ENCODE data around the gene CMKLR1. TPM values are rescaled to one million over a fixed set of nuclear protein-coding genes. Genes with fewer than 3 reads are reported as not detected.

The CMKLR1 gene
- total and polyA plus RNA-seq, 9 donors: 2.9 to 6.2 (median 4.2) TPM

DNA sequence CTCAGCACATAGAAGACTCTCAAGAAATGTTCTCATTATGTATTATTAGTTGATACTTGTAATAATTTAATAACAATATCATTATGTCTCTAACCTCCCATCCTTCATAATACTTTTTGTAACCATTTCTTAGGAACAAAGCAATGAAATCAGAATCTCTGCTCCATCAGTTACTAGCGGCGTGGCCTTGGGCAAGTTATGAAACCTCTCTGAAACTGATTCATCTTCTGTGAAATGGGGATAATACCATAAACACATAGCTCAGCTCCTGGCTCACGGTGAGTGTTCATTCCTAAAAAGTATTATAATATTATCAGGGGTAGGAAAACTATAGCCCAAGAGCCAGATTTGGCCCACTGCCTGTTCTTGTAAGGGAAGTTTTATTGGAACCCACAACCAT, 11.4 kb upstream of the CMKLR1 start:
- H3K4me1 ChIP-seq (ENCODE audit: control insufficient read depth, insufficient read depth, low read length): peaks cover 2% of the 10 kb centered on the region
- no peak overlapping the region for H3K27ac ChIP-seq (ENCODE audit: low read length)
- H3K27me3 ChIP-seq (ENCODE audit: control insufficient read depth, insufficient read depth, low read length): no peaks in the 10 kb centered on the region
- WGBS (ENCODE audit: insufficient coverage): no CpG with 5 or more reads among the region's 3 CpGs
- no peak for DNase-seq
- H3K9me3 ChIP-seq (replicated peaks; ENCODE audit: control insufficient read depth, low read depth, low read length): no peaks in the 10 kb centered on the region
- H3K36me3 ChIP-seq (ENCODE audit: control insufficient read depth, insufficient read depth, low read length): no peaks in the 10 kb centered on the region
- H3K4me3 ChIP-seq (ENCODE audit: low read length): no peak overlapping the region

DNA sequence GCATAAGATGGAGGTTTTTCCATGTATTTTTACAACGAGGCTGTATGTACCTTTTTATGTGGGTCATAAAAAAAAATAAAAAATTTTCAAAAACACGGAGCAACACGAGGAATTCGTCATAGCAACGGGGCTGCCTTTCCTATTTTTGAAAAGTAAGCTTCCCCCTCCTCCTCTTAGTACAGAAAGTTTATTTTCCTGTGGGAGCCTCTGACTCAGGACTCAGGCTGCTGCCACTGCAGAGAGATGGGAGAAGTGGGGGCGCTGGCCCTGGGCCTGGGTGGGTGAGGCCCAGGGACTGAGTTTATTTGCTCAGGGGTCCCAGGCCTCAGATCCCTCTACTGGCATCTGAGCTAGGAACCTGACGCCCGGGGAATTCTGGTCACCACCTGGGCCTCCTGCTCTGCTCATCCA, 10.2 kb upstream of the CMKLR1 start:
- no CpG with 5 or more reads among the region's 8 CpGs for WGBS (ENCODE audit: insufficient coverage)
- peak; percentile 82 for DNase-seq

DNA sequence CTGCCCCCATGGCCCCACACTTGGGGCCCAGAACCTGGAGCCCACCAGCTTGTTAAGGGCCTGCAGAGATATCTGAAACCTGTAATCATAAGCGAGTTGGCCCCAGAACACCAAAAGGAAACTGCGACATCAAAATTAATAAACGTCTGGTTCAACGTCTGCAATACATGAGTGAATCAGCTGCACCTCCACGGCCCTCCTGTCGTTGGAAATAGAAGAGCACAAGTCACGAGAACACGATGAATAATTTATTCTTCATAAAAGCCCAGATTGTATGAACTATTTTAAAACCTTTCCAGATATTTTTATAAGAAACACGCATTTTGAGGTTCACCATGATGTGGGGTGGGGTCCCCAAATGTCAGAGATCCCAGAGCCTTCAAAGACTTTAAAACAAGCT, 9.7 kb upstream of the CMKLR1 start:
- no peaks in the 10 kb centered on the region for H3K9me3 ChIP-seq (replicated peaks; ENCODE audit: control insufficient read depth, low read depth, low read length)
- DNase-seq: no peak
- H3K4me1 ChIP-seq (ENCODE audit: control insufficient read depth, insufficient read depth, low read length): peaks cover 2% of the 10 kb centered on the region
- no peak overlapping the region for H3K27ac ChIP-seq (ENCODE audit: low read length)
- no peak overlapping the region for H3K4me3 ChIP-seq (ENCODE audit: low read length)
- no peaks in the 10 kb centered on the region for H3K27me3 ChIP-seq (ENCODE audit: control insufficient read depth, insufficient read depth, low read length)
- H3K36me3 ChIP-seq (ENCODE audit: control insufficient read depth, insufficient read depth, low read length): no peaks in the 10 kb centered on the region
- 43% methylated on average over 1 of the region's 9 CpGs for WGBS (ENCODE audit: insufficient coverage)

More for the DNA sequence above, 10.2 kb upstream of the CMKLR1 start:
- Histone ChIP-seq H3K9me3 (replicated peaks; ENCODE audit: control insufficient read depth, low read depth, low read length) (no peaks in the 10 kb centered on the region), H3K4me1 (ENCODE audit: control insufficient read depth, insufficient read depth, low read length) (peaks cover 2% of the 10 kb centered on the region), H3K4me3 (ENCODE audit: low read length) (no peak overlapping the region), H3K36me3 (ENCODE audit: control insufficient read depth, insufficient read depth, low read length) (no peaks in the 10 kb centered on the region), H3K27ac (ENCODE audit: low read length) (no peak overlapping the region), H3K27me3 (ENCODE audit: control insufficient read depth, insufficient read depth, low read length) (no peaks in the 10 kb centered on the region)

DNA sequence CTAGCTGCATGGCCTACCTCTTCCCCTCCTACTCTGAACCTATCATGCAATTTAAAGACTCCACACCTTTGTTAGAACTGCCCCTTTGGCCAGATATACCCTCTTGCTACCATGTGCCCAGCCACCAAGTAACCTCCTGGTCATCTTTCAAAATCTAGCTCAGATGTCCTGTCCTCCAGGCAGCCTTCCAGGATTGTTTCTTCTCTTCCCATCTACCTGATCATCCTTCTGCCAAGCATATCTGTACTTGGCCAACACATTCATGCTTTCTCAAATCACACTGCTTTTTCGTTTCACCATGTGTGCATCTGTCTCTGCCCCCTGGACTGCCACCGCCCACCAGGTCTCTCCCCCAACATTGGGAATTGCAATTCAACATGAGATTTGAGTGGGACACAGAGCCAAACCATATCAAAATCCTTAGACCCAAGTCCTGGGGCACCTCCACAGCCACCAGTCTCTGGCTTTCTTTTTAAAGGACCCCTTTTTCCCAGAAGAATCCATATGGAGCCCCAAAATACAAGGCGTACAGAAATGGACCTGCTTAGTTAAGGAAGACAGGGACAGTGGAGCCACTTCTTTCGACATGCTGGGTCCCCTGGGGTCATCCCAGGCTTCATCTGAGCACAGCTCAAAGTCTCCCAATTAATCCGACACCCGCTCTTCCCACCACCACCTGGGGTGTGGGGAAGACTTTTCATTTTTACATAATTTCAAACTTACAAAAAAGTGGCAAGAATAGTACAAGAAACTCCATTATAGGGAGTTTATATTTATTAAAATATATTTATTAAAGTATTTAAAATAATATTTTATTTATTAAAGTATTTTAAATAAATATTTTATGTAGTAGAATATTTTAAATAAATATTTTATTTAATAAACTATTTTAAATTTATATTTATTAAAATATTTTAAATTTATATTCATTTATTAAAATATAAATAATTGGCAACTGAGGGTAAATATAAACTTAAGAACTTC, 7.9 kb upstream of the CMKLR1 start:
- H3K9me3 ChIP-seq (replicated peaks; ENCODE audit: control insufficient read depth, low read depth, low read length): no peaks in the 10 kb centered on the region
- 76% methylated on average over 4 of the region's 6 CpGs for WGBS (ENCODE audit: insufficient coverage)
- H3K27me3 ChIP-seq (ENCODE audit: control insufficient read depth, insufficient read depth, low read length): peaks cover 3% of the 10 kb centered on the region
- H3K36me3 ChIP-seq (ENCODE audit: control insufficient read depth, insufficient read depth, low read length): no peaks in the 10 kb centered on the region
- peaks cover 2% of the 10 kb centered on the region for H3K4me1 ChIP-seq (ENCODE audit: control insufficient read depth, insufficient read depth, low read length)
- DNase-seq: no peak
- no peak overlapping the region for H3K27ac ChIP-seq (ENCODE audit: low read length)
- H3K4me3 ChIP-seq (ENCODE audit: low read length): no peak overlapping the region

DNA sequence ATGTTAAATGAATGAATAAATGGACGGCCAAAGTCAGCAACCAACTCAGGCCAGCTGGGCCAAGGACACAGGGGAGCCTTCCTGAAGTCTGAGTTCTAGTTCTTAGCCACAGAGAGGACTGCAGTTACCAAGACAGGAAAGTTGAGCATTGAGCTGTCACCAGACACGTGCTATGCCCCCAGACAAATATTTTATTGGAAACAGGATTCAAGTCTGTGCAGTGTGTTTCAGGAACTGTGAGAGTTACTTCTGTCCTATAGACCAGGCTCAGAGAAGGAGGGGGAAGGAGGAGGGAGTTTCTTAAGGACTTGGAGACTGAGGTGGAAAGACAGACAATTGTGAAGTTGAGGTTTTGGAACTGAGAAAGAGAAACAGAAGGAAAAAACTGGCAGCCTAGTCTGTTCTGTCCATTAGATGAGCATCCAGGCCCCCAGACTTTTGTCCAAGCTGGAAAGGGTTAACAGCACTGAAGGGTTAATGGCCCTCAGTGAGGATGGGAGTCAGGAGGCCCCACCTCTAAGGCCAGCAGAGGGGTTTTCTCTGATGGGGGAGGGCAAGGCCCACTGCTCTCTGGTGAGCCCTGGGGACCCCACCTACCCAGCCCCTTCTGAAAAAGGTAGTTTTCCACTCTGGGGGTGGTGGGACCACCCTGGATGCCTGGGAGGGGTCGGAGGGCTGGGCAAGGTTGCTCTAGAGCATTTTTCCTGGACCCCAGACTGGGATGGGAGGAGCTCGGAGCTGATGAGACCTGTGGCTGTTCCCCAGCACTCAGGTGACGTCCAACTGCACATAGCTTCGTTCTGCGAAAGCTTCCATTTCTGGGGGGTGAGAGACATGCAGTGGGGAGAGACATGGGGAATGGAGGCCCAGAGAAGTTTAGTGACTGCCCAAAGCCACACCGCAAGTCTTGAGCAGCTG, 6.9 kb upstream of the CMKLR1 start:
- 51% methylated on average over 4 of the region's 8 CpGs for WGBS (ENCODE audit: insufficient coverage)
- Histone ChIP-seq H3K27me3 (ENCODE audit: control insufficient read depth, insufficient read depth, low read length) (peaks cover 3% of the 10 kb centered on the region), H3K4me3 (ENCODE audit: low read length) (no peak overlapping the region), H3K36me3 (ENCODE audit: control insufficient read depth, insufficient read depth, low read length) (no peaks in the 10 kb centered on the region), H3K4me1 (ENCODE audit: control insufficient read depth, insufficient read depth, low read length) (peaks cover 2% of the 10 kb centered on the region), H3K27ac (ENCODE audit: low read length) (no peak overlapping the region), H3K9me3 (replicated peaks; ENCODE audit: control insufficient read depth, low read depth, low read length) (no peaks in the 10 kb centered on the region)
- DNase-seq: no peak

DNA sequence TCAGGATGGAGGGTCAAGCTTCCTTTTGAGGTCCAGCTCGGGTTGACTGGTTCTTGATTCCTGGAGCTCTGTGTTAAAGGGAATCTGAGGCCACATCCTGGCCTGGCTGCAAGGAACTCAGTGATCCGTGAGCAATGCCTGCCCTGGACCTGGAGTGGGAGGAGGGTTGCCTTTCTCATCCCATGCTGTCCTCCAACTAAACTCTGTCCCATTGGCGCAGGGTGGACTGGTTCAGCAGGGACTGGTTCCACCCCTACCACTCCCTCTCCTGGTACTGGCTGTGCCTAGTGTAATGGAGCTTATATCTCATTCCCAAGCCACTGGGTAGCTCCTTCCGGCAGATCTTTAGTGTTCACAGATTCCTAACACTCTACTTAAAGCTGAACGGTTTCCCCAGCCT, 3.9 kb upstream of the CMKLR1 start:
- Histone ChIP-seq H3K9me3 (replicated peaks; ENCODE audit: control insufficient read depth, low read depth, low read length) (no peaks in the 10 kb centered on the region), H3K36me3 (ENCODE audit: control insufficient read depth, insufficient read depth, low read length) (no peaks in the 10 kb centered on the region), H3K4me3 (ENCODE audit: low read length) (no peak overlapping the region), H3K4me1 (ENCODE audit: control insufficient read depth, insufficient read depth, low read length) (peaks cover 15% of the 10 kb centered on the region), H3K27ac (ENCODE audit: low read length) (no peak overlapping the region), H3K27me3 (ENCODE audit: control insufficient read depth, insufficient read depth, low read length) (peaks cover 3% of the 10 kb centered on the region)
- WGBS (ENCODE audit: insufficient coverage): 46% methylated on average over 3 of the region's 5 CpGs
- no peak for DNase-seq

DNA sequence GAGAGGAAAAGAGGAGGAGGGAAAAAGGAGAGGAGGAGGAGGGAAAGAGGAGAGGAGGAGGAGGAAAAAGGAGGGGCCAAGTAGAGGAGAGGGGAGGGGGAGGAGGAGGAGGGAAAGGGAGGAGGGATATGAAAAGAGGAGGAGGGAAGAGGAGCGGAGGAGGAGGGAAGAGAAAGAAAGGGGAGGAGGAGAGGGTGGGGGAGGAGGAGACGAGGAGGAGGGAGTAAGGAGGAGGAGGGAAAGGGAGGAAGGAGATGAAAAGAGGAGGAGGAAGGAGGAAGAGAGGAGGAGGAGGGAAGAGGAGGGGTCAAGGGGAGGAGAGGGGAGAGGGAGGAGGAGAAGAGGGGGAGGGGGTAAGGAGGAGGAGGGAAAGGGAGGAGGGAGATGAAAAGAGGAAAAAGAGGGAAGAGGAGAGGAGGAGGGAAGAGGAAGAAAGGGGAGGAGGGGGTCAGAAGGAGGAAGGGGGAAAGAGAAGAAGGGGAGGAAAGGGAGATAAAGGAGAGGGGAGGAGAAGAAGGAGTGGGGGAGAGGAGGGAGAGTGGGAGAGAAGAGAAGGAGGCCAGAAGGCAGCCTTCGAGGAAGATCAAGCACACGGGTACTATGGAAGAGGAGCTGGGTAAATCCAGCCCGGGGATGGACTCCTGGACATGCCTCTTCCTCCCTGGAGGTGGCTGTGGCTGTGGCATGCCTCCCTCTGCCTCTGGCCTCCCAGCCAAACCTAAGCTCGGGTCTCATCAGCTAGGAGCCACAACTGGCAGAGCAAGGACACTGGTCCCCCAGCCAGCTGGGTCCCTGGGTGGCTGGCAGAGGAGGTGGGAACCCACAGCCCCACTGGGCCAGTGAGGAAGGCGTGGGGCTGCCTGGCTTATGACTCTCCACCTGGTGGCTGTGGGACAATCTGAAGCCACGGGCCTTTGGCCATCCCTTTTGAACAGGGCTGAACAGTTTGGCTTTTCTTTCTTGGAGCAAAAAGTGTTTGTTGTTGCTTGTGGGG, 3.0 kb upstream of the CMKLR1 start:
- H3K27ac ChIP-seq (ENCODE audit: low read length): no peak overlapping the region
- H3K27me3 ChIP-seq (ENCODE audit: control insufficient read depth, insufficient read depth, low read length): peaks cover 3% of the 10 kb centered on the region
- H3K9me3 ChIP-seq (replicated peaks; ENCODE audit: control insufficient read depth, low read depth, low read length): no peaks in the 10 kb centered on the region
- DNase-seq: no peak
- H3K4me3 ChIP-seq (ENCODE audit: low read length): no peak overlapping the region
- peaks cover 15% of the 10 kb centered on the region for H3K4me1 ChIP-seq (ENCODE audit: control insufficient read depth, insufficient read depth, low read length)
- H3K36me3 ChIP-seq (ENCODE audit: control insufficient read depth, insufficient read depth, low read length): no peaks in the 10 kb centered on the region
- WGBS (ENCODE audit: insufficient coverage): 68% methylated on average over 7 of the region's 8 CpGs

DNA sequence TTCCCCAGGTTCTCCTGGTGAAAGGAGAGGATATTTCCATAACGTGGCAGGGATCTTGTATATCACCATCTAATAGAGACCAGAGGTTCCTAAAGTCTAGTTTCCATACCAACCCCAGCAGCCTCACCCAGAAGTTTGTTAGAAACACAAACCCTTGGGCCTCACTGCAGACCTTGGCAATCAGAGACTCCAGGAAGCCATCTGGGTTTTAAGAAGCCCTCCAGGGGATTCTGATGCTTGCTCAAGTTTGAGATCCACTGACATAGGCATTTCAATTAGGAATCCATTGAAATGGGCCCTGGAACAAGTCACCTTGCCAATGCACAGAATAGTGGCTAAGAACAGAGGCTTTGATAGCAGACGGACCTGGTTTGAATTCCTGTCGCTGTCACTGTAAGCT, 2.2 kb upstream of the CMKLR1 start:
- peaks cover 3% of the 10 kb centered on the region for H3K27me3 ChIP-seq (ENCODE audit: control insufficient read depth, insufficient read depth, low read length)
- H3K27ac ChIP-seq (ENCODE audit: low read length): no peak overlapping the region
- no peak for DNase-seq
- no peaks in the 10 kb centered on the region for H3K9me3 ChIP-seq (replicated peaks; ENCODE audit: control insufficient read depth, low read depth, low read length)
- 60% methylated on average over 2 of the region's 3 CpGs for WGBS (ENCODE audit: insufficient coverage)
- H3K4me3 ChIP-seq (ENCODE audit: low read length): no peak overlapping the region
- no peaks in the 10 kb centered on the region for H3K36me3 ChIP-seq (ENCODE audit: control insufficient read depth, insufficient read depth, low read length)
- H3K4me1 ChIP-seq (ENCODE audit: control insufficient read depth, insufficient read depth, low read length): peaks cover 15% of the 10 kb centered on the region

DNA sequence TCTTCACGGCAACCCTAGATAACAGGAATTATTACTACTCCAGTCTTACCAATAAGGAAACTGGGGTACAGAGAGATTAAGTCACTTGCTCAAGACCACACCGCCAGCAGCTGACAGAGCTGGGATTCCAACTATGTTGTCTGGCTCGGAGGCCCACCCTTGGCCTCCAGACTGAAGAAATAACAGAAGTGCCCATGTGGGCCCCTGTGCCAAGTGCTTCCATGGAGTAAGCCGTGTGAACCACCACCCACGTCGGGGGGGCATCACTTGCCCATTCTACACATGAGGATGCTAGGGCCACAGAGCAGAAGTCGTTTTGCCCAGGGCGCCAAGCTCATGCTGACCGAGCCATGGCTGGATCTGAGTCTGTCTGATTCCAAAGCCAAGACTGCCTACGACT, 926 bp upstream of the CMKLR1 start:
- Histone ChIP-seq H3K36me3 (ENCODE audit: control insufficient read depth, insufficient read depth, low read length) (no peaks in the 10 kb centered on the region), H3K4me1 (ENCODE audit: control insufficient read depth, insufficient read depth, low read length) (peaks cover 15% of the 10 kb centered on the region), H3K4me3 (ENCODE audit: low read length) (no peak overlapping the region), H3K9me3 (replicated peaks; ENCODE audit: control insufficient read depth, low read depth, low read length) (no peaks in the 10 kb centered on the region), H3K27me3 (ENCODE audit: control insufficient read depth, insufficient read depth, low read length) (peaks cover 3% of the 10 kb centered on the region), H3K27ac (ENCODE audit: low read length) (no peak overlapping the region)
- 69% methylated on average over 8 of the region's 10 CpGs for WGBS (ENCODE audit: insufficient coverage)
- DNase-seq: no peak
